Lower leg skin (tissue), 4 donors: ENCODE measurements around the gene RBM33. TPM values are rescaled to one million over a fixed set of nuclear protein-coding genes. Genes with fewer than 3 reads are reported as not detected.

Experiments
- DNase-seq, 2 donors: peaks; one replicate each; pipeline ENCODE4 v3.0.0-alpha.2; 2019; ENCODE audit warnings: low spot score in 2 of 2
- H3K4me3 ChIP-seq: fragments of 200-600 bp; sonication (generic); 2 replicates; pipeline ENCODE4 v1.5.1; 2017; ENCODE audit warnings: mild to moderate bottlenecking, low read depth; ENCODE audit not compliant: poor library complexity, severe bottlenecking
- CTCF ChIP-seq, 3 donors: fragments of 450-650 bp; IDR thresholded peaks; one replicate each; pipeline ENCODE4 v1.5.1; 2016; ENCODE audit warnings: antibody characterized with exemption in 3 of 3, mild to moderate bottlenecking in 3 of 3, moderate library complexity in 2 of 3
- POLR2A ChIP-seq, 2 donors: fragments of 450-650 bp; IDR thresholded peaks; one replicate each; pipeline ENCODE4 v1.6.1; 2016 to 2017; ENCODE audit warnings: antibody characterized with exemption in 2 of 2, mild to moderate bottlenecking in 1 of 2, moderate library complexity in 1 of 2
- WGBS, 2 donors: methylation state at CpG; one replicate each; pipeline ENCODE4 v1.1.5; 2018; 5-methylcytosine and 5-hydroxymethylcytosine counted together
- intact Hi-C: fragments of 100-400 bp; cut with DNase I; formaldehyde crosslinking; loops from one replicate; pipeline ENCODE4 v1.15.0; 2023; ENCODE audit warnings: low total_unique reads
- total RNA-seq, 4 donors: library from RNA; depleted of rRNA; stranded (reverse); fragments of >200 nt; gene quantifications; one replicate each; pipeline ENCODE4 v1.1.0, GENCODE V29; 2016

RBM33 gene
- total RNA-seq, 4 donors from 2014 or later: 35.8 to 83.9 (median 56.7) TPM

DNA sequence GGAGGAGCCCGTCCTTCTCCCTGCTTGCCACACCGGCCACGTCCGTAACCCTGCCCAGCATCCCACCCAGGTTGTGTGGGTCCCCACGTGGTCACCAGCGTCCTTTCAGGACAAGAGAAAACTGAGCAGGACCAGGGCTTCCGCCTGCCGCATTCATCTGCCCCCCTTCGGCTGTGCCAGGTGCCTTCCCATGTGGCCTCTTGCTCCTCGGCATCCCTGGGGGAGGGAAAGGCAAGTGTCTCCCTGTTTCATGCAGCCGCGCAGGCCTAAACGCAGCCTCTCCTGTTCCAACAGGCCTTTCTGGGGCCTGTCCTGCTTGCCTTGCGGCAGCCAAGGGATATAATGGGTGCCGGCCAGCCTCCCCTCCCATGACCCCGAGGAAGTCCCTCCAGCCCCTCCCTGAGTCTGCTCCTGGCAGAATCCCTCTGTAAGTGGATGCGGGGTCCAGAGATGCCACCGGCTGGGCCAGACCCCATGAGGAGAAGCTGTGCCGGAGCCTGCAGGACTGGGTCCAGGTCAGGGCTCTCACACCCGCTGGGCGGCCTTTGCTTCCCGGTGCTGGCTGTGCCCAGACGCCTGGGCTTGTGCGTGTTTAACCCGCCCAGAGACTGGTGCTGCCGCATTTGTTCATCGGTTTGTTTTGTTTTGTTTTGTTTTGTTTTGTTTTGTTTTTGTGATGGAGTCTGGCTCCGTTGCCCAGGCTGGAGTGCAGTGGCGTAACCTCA, 144.7 kb downstream of the RBM33 start:
- TF ChIP-seq CTCF (IDR thresholded peaks at IDR 0.05): no peak
- no peak overlapping the region for H3K4me3 ChIP-seq
- intact Hi-C loops: no loop called here
- no peak for DNase-seq
- 63 to 79% methylated on average over 28 of the region's 29 CpGs for WGBS, 2 donors

DNA sequence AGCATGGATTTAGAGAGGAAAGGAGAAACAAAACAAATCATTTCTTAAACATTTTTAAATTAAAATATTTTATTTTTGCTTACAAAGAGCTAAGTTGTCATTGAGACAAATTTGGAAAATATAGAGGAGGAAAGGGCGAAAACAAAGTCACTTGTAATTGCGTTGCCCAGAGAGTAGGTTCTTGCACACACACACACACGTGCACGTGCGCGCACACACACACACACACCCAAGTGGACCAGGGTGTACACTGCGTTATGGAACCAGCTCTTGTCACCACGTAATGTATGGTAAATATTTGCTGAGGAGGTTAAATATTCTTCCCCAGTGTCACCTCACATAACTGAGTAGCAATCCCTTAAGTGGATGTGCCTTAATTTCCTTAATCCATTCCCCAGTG, 146.2 kb downstream of the RBM33 start:
- intact Hi-C loops: loop anchor here (10.0 kb wide), 1 partner anchor 1034 kb away; no protein-coding TSS in a partner anchor
- TF ChIP-seq POLR2A (IDR thresholded peaks at IDR 0.05) (no peak), CTCF (IDR thresholded peaks at IDR 0.05) (no peak)
- WGBS, 2 donors: 54 to 70% methylated on average over 8 of the region's 8 CpGs
- no peak for DNase-seq
- no peak overlapping the region for H3K4me3 ChIP-seq

- H3K4me3 ChIP-seq: no peak overlapping the region
- TF ChIP-seq CTCF (IDR thresholded peaks at IDR 0.05) (no peak), POLR2A (IDR thresholded peaks at IDR 0.05) (no peak)
- intact Hi-C loops: loop anchor here (10.0 kb wide), 1 partner anchor 1034 kb away; no protein-coding TSS in a partner anchor
- DNase-seq: no peak
- 85% methylated on average over 19 of the region's 19 CpGs for WGBS, 2 donors
Measured at GRCh38 chr7:155791214-155791737, 146.8 kb downstream of the RBM33 start.

DNA sequence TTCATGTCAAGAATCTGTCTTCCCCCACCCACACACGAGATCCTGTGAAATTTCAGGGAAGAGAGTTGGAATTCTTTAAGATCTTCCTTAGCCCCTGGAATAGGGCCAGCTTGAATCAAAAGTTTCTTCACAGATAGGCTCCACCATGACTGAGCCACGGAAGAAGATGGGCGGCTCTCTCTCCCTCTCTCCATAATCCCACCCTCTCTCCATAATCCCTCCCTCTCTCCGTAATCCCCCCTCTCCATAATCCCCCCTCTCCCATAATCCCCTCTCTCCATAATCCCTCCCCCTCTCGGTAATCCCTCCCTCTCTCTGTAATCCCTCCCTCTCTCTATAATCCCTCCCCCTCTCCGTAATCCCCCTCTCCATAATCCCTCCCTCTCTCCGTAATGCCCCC, 147.4 kb downstream of the RBM33 start:
- intact Hi-C loops: loop anchor here (10.0 kb wide), 1 partner anchor 1033 kb away; no protein-coding TSS in a partner anchor
- 73 to 75% methylated on average over 6 of the region's 7 CpGs for WGBS, 2 donors
- no peak overlapping the region for H3K4me3 ChIP-seq
- TF ChIP-seq POLR2A (IDR thresholded peaks at IDR 0.05) (no peak), CTCF (IDR thresholded peaks at IDR 0.05) (no peak)
- no peak for DNase-seq

DNA sequence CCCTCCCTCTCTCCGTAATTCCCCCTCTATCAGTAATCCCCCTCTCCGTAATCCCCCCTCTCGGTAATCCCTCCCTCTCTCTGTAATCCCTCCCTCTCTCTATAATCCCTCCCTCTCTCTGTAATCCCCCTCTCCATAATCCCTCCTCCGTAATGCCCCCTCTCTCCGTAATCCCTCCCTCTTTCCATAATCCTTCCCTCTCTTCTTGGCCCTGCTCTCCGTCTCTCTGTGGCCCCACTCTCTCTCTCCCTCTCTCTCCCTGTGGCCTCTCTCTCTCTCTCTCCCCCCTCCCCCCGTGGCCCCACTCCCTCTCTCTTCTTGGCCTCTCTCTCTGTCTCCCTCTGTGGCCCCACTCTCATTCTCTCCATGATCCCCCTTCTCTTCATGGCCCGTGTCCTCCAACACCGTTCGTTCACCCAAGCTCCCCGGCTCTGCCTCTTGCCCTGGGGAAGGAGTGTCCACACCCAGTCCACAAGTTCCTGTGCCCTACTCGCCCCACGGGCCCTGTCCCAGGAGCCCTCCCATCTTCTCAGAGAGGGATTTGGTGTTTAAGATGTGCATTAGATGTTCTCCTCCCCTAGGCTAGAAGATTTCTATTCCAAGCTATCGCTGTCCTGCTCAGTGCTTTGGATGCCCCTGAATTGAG, 148.0 kb downstream of the RBM33 start:
- no peak for DNase-seq
- WGBS, 2 donors: 85% methylated on average over 13 to 14 of the region's 14 CpGs
- TF ChIP-seq POLR2A (IDR thresholded peaks at IDR 0.05): no peak
- no peak for TF ChIP-seq CTCF (IDR thresholded peaks at IDR 0.05)
- intact Hi-C loops: loop anchor here (10.0 kb wide), 1 partner anchor 1032 kb away; no protein-coding TSS in a partner anchor
- no peak overlapping the region for H3K4me3 ChIP-seq
